ENCODE results near the gene PCDHA3.
"Not testable (repeated sequence)": the region's sequence is repeated elsewhere in the genome, so short reads cannot be mapped to it uniquely, and the experiment has no call there.

PCDHA3 gene

DNA sequence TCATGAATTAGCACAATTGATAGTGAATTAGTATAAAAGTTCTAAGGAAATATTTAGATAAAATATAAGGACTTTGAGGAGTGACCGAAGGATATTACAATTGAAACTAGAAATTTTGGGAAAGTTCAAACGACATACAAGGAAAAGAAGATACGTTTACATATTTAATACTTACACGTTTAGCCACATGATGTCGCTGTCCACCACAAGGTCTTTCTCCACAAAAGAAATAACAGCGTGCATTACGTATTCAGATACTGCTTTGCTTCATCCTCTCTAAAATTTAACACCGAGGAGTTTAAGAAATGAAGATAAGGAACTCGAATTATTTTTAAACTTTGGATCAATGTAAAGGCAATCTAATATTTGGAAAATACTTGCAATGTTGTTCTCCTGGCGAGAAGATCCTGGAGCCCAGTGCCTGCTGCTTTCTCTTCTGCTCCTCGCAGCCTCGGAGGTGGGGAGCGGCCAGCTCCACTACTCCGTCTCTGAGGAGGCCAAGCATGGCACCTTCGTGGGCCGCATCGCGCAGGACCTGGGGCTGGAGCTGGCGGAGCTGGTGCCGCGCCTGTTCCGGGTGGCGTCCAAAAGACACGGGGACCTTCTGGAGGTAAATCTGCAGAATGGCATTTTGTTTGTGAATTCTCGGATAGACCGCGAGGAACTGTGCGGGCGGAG, at the start of gene PCDHA3:
Gene PCDHA3 (plus strand): TSS at position 242 of the 678 bp plus-strand sequence.
- no peak for DNase-seq

- no peak for DNase-seq
Measured at GRCh38 chr5:140753561-140753960, 47.3 kb upstream of the PCDHA3 start.

DNA sequence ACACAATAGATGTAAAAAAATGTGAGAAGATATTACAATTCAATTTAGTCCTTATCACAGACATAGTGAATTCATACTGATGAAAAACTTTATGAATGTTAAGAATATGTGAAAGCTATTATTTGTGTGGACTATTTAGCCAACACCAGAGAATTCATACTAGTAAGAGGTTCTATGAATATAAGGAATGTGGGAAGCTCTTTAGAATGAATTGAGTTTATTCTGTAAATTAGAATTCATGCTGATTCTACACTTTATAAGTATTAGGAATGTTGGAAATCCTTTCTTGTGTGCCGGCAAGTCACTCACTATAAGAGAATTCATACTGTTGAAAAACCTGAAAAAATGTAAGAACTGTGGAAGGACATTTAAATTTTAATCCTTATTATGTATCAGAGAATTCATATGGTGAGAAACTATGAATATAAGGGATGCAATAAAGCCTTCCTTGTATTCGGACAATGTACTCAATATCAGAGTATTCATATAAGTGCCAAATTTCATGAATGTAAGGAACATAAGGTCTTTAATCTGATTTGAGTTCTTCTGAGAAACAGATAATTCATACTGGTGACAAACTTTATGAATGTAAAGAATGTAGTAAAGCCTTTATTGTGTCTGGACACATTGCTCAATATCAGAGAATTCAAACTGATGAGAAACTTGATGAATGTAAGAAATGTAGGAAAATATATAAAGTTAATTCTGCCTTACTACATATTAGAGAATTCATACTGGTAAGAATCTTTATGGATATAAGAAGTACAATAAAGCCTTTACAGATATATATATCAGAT, 36.5 kb upstream of the PCDHA3 start:
- no peak for DNase-seq

DNA sequence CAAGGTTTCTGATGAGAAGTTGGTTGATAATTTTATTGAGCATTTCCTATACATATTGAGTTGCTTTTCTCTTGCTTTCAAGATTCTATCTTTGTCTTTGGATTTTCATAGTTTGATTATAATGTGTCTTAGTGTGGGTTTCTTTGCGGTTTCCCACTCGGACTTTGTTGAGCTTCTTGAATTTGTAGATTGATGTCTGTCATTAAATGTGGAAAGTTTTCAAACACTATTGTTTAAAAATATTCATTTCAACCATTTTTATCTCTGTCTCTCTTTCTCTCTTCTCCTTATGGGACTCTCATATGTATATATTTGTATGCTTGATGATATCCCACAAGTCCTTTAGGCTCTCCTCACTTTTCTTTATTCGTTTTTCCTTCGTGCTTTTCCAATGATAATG, 33.4 kb upstream of the PCDHA3 start:
- no peak for DNase-seq

DNA sequence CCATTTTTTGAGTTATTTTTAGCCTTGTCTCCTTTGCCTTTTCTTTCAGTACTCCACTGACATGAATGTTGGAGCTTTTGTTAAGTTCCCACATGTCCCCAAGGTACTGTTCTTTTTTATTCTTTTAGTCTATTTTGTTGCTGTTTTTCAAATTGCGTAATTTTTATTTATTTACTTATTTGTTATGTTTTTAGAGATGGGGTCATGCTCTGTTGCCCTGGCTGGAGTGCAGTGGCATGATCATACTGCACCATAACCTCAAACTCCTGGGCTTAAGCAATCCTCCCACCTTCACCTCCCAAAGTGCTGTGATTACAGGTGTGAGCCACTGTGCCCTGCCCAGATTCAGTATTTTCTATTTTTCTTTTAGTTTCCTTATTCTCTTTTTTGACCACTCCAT, 20.3 kb upstream of the PCDHA3 start:
- no peak for DNase-seq

DNA sequence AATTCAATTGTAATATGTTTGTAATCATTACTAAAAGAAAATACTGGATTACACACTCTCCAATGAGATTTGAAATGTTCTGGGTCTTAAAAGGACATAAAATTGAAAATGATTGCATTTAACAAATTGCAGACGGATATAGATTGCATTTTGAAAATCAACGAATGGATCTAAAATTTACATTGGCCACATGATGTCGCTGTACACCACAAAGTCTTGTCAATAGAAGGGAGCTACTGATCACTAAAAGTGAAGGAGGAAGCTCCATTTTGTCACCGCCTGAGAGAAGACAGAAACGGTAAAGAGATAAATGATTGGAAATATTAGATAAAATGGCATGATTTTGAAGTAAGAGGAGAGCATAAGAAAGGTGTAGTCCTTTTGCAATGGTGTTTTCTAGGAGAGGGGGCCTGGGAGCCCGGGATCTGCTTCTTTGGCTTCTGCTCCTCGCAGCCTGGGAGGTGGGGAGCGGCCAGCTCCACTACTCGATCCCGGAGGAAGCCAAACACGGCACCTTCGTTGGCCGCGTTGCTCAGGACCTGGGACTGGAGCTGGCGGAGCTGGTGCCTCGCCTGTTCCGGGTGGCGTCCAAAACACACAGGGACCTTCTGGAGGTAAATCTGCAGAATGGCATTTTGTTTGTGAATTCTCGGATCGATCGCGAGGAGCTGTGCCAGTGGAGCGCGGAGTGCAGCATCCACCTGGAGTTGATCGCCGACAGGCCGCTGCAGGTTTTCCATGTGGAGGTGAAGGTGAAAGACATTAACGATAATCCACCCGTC, 14.8 kb upstream of the PCDHA3 start, which contains the start of gene PCDHA1:
Gene PCDHA1 (plus strand): TSS at position 236 of the 782 bp plus-strand sequence.
- DNase-seq, result no peak

DNA sequence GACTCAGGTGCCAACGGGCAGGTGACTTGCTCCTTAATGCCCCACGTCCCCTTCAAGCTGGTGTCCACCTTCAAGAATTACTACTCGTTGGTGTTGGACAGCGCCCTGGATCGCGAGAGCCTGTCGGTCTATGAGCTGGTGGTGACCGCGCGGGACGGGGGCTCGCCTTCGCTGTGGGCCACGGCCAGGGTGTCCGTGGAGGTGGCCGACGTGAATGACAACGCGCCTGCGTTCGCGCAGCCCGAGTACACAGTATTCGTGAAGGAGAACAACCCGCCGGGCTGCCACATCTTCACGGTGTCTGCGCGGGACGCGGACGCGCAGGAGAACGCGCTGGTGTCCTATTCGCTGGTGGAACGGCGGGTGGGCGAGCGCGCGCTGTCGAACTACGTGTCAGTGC, 13.4 kb upstream of the PCDHA3 start:
- DNase-seq, result not testable (repeated sequence)

- not testable (repeated sequence) for DNase-seq
Measured at GRCh38 chr5:140787849-140788504, 12.9 kb upstream of the PCDHA3 start.

DNA sequence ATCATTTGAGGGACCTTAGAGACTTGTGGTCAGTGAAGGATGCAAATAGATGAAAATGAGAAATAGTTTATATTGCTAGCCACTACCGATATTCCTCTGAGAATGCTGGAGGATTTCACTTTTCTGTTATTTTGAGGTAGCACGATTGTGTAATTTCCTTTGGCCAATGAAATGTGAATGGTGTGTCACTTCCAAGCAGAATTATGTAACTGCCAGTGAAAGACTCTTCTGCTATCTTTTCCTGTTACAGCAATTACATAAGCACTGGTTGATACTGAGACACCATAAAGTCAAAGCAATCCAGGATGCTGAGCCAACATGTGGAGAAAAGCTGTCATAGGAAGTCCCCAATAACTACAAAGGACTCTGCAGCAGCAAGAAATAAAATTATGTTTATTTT, 9.8 kb upstream of the PCDHA3 start:
- no peak for DNase-seq

- DNase-seq, result no peak
Measured at GRCh38 chr5:140794595-140795258, 6.1 kb upstream of the PCDHA3 start, which contains the start of gene PCDHA2. Gene PCDHA2 (plus strand): TSS chr5:140794852.

DNA sequence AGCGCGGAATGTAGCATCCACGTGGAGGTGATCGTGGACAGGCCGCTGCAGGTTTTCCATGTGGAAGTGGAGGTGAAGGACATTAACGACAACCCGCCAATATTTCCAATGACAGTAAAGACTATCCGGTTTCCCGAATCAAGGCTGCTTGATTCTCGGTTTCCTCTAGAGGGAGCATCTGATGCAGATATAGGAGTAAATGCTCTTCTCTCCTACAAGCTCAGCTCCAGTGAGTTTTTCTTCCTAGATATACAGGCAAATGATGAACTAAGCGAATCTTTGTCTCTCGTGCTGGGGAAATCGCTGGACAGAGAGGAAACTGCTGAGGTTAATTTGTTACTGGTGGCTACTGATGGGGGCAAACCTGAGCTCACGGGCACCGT, 5.6 kb upstream of the PCDHA3 start:
- DNase-seq, result no peak

DNA sequence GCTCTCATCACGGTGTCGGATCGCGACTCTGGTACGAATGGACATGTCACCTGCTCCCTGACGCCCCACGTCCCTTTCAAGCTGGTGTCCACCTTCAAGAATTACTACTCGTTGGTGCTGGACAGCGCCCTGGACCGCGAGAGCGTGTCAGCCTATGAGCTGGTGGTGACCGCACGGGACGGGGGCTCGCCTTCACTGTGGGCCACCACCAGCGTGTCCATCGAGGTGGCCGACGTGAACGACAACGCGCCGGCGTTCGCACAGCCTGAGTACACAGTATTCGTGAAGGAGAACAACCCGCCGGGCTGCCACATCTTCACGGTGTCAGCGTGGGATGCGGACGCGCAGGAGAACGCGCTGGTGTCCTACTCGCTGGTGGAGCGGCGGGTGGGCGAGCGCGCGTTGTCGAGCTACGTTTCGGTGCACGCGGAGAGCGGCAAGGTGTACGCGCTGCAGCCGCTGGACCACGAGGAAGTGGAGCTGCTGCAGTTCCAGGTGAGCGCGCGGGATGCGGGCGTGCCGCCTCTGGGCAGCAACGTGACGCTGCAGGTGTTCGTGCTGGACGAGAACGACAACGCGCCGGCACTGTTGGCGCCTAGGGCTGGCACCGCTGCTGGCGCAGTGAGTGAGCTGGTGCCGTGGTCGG, 4.7 kb upstream of the PCDHA3 start:
- not testable (repeated sequence) for DNase-seq

DNA sequence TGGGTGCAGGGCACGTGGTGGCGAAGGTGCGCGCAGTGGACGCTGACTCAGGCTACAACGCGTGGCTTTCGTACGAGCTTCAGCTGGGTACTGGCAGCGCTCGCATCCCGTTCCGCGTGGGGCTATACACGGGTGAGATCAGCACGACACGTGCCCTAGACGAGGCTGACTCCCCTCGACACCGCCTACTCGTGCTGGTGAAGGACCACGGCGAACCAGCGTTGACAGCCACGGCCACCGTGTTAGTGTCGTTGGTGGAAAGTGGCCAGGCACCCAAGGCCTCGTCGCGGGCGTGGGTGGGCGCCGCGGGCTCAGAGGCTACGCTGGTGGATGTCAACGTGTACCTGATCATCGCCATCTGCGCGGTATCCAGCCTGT, 4.2 kb upstream of the PCDHA3 start:
- no peak for DNase-seq

DNA sequence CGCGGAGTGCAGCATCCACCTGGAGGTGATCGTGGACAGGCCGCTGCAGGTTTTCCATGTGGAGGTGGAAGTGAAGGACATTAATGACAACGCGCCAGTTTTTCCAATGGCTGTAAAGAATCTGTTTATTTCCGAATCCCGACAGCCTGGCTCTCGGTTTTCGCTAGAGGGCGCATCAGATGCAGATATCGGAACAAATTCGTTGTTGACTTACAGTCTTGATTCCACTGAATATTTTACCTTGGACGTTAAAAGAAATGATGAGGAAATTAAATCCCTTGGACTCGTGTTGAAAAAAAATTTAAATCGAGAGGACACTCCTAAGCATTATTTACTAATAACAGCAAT, 611 bp downstream of the PCDHA3 start:
- DNase-seq, result no peak

DNA sequence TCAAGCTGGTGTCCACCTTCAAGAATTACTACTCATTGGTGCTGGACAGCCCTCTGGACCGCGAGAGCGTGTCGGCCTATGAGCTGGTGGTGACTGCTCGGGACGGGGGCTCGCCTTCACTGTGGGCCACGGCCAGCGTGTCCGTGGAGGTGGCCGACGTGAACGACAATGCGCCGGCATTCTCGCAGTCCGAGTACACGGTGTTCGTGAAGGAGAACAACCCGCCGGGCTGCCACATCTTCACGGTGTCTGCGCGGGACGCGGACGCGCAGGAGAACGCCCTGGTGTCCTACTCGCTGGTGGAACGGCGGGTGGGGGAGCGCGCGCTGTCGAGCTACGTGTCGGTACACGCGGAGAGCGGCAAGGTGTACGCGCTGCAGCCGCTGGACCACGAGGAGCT, 1.5 kb downstream of the PCDHA3 start:
- DNase-seq, result not testable (repeated sequence)

GRCh38 chr5:140802781-140803271, 2.0 kb downstream of the PCDHA3 start:
- no peak for DNase-seq

DNA sequence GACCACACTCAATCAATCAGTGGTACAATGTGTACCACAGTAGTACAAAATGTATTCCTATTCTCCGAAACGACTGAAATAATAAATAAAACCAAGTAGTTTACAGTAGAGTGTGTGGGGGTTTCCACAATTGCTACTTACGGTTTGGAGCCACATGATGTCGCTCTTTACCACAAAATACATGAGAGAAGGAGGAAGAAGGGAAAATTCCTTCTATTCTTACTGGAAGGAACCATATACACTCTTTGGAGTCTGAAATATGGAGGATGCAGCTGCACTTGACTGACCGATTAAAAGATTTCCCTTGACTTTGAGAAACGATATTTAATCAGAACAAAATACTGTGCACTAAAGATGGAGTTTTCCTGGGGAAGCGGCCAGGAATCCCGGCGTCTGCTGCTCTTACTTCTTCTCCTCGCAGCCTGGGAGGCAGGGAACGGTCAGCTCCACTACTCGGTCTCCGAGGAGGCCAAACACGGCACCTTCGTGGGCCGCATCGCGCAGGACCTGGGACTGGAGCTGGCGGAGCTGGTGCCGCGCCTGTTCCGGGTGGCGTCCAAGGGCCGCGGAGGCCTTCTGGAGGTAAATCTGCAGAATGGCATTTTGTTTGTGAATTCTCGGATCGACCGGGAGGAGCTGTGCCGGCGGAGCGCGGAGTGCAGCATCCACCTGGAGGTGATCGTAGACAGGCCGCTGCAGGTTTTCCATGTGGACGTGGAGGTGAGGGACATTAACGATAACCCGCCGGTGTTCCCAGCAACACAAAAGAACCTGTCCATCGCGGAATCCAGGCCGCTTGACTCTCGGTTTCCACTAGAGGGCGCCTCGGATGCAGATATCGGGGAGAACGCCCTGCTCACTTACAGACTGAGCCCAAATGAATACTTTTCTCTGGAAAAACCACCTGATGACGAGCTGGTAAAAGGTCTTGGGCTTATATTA, 6.2 kb downstream of the PCDHA3 start, which contains the start of gene PCDHA4:
Gene PCDHA4 (plus strand): TSS at position 235 of the 942 bp plus-strand sequence.
- DNase-seq, result no peak

DNA sequence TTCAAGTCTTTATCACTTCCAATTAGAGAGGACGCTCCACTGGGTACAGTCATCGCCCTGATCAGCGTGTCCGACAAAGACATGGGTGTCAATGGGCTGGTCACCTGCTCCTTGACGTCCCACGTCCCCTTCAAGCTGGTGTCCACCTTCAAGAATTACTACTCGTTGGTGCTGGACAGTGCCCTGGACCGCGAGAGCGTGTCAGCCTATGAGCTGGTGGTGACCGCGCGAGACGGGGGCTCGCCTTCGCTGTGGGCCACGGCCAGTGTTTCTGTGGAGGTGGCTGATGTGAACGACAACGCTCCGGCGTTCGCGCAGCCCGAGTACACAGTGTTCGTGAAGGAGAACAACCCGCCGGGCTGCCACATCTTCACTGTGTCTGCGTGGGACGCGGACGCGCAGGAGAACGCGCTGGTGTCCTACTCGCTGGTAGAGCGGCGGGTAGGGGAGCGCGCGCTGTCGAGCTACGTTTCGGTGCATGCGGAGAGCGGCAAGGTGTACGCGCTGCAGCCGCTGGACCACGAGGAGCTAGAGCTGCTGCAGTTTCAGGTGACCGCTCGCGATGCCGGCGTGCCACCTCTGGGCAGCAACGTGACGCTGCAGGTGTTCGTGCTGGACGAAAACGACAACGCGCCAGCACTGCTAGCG, 7.5 kb downstream of the PCDHA3 start:
- not testable (repeated sequence) for DNase-seq

GRCh38 chr5:140808889-140809291, 8.0 kb downstream of the PCDHA3 start:
- no peak for DNase-seq

Data from stimulated activated CD4-positive, alpha-beta T cell treated with anti-CD3 and anti-CD28 coated beads, Interleukin-12 subunit alpha, Interleukin-12 subunit beta, amount 100 ng/mL, for 4 hours (primary cell).